ENCODE results near the gene SLC7A6. TPM values are rescaled to one million over a fixed set of nuclear protein-coding genes. Genes with fewer than 3 reads are reported as not detected.

Gene SLC7A6
- total RNA-seq, 1 experiment from 2014 or later, result 28.5 TPM

DNA sequence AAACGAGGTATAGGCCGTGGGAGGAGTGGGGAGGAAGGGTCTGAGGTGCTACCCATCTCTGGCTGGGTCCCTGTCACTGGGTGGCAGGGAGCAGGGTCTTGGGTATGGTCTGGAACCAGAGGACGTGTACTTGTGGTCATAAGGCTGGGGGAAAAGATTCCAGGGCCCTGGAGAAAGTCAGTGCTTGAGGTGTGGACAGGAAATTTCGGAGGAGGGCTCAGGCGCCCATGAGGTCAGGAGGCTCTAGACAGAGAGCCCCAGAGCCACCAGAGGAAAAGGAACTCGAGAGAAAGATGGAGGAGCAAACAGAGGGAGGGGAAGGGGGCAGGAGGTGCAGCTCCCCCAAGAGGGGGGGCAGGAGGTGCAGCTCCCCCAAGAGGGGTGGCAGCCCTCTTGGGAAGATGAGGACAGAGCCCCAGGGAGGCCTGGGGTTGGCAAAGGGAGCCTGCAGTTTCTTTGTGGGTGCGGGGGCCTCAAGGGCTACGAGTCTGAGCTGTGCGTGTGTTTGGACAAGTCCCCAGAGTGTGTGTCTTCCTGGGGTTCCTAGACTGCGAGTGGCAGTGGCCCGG, 683 bp upstream of the SLC7A6 start:
- ATAC-seq, result no peak
- Histone ChIP-seq H2AFZ (ENCODE audit: low read depth, low read length, poor library complexity, severe bottlenecking) (peak overlapping the region; percentile 32), H3K4me2 (ENCODE audit: low read length) (peak overlapping the region; percentile 89), H3K79me2 (ENCODE audit: insufficient read depth, low read length) (peaks cover 41% of the 10 kb centered on the region), H3K9me3 (ENCODE audit: control insufficient read depth in 1 of 2, insufficient read depth in 1 of 2, low read depth in 1 of 2, low read length in 2 of 2) (no peaks in the 10 kb centered on the region), H3K27me3 (ENCODE audit: insufficient read depth, low read length) (no peaks in the 10 kb centered on the region), H3K4me3 (replicated peaks in 1 of 2; ENCODE audit: low read depth in 1 of 2, low read length in 2 of 2) (peak overlapping the region; percentile 73 to 85), H3K9ac (ENCODE audit: low read length) (peak overlapping the region; percentile 88), H3K27ac (ENCODE audit: low read depth, low read length) (peak overlapping the region; percentile 91), H3K36me3 (ENCODE audit: control insufficient read depth in 1 of 2, insufficient read depth in 2 of 2, low read length in 2 of 2) (no peaks in the 10 kb centered on the region; a peak in 1 of 4 replicates), H3K9me2 (ENCODE audit: insufficient read depth) (no peaks in the 10 kb centered on the region), H3K4me1 (ENCODE audit: control insufficient read depth in 1 of 2, insufficient read depth in 2 of 2, low read length in 2 of 2) (peaks cover 25 to 33% of the 10 kb centered on the region in 2 experiments), H4K20me1 (ENCODE audit: insufficient read depth) (peaks cover 7% of the 10 kb centered on the region; the same call in 1 of the 2 replicates)
- intact Hi-C loops (cut with micrococcal nuclease), result no loop called here
- no peak for DNase-seq (ENCODE audit: low read depth, low spot score)
- POLR2A ChIA-PET, result interaction anchor here (0.6 to 1.6 kb wide), 9 partner anchors 9 to 1638 kb away, joined by 3 to 6 read pairs (median 3); partner anchors contain the start of genes PLA2G15, PRMT7 and SLC7A6OS
- BruUV-seq (replicated peaks), result no TSS peak
- RAD21 ChIA-PET (ENCODE audit: low non-redundant PET in 1 of 2, low total read pairs in 2 of 2, uncharacterized antibody in 2 of 2, unreplicated experiment in 2 of 2), result interaction anchor here (0.6 to 1.5 kb wide), 3 partner anchors 47 to 552 kb away, joined by 3 to 4 read pairs (median 3); partner anchors contain the start of genes PRMT7 (in 1 of the 2) and SLC7A6OS (in 1 of the 2)
- CTCF ChIA-PET, result interaction anchor here (0.6 to 5.2 kb wide), 19 partner anchors 9 to 603 kb away, joined by 3 to 54 read pairs (median 4); partner anchors contain the start of genes ACD, ESRP2, PLA2G15 and PRMT7
- TF ChIP-seq SP1 (IDR thresholded peaks at IDR 0.05; ENCODE audit: low read depth) (no peak), POLR2AphosphoS5 (IDR thresholded peaks at IDR 0.05; ENCODE audit: low read depth, low read length) (no peak), ZNF274 (IDR thresholded peaks at IDR 0.05; ENCODE audit: low read depth, low read length) (no peak), EZH2 (IDR thresholded peaks at IDR 0.05) (no peak), SRF (IDR thresholded peaks at IDR 0.05; ENCODE audit: low read depth) (no peak), SIN3A (IDR thresholded peaks at IDR 0.05; ENCODE audit: low read depth) (no peak), ZFX (IDR thresholded peaks at IDR 0.05) (no peak), POLR2A (IDR thresholded peaks at IDR 0.05; ENCODE audit: borderline replicate concordance, extremely low read depth, insufficient read depth, insufficient read length) (no peak), EGR1 (IDR thresholded peaks at IDR 0.05; ENCODE audit: low read depth) (no peak), JUND (IDR thresholded peaks at IDR 0.05) (no peak), YY1 (IDR thresholded peaks at IDR 0.05; ENCODE audit: extremely low read depth, insufficient replicate concordance, low read depth, low read length) (no peak), RAD21 (IDR thresholded peaks at IDR 0.05; ENCODE audit: low read depth) (no peak), FOSL1 (IDR thresholded peaks at IDR 0.05; ENCODE audit: low read depth) (no peak), EZH2phosphoT487 (IDR thresholded peaks at IDR 0.05; ENCODE audit: borderline replicate concordance) (no peak)
- TF ChIP-seq, protein P1, sequence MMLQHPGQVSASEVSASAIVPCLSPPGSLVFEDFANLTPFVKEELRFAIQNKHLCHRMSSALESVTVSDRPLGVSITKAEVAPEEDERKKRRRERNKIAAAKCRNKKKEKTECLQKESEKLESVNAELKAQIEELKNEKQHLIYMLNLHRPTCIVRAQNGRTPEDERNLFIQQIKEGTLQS (IDR thresholded peaks at IDR 0.05), result no peak
- TF ChIP-seq, protein P2, sequence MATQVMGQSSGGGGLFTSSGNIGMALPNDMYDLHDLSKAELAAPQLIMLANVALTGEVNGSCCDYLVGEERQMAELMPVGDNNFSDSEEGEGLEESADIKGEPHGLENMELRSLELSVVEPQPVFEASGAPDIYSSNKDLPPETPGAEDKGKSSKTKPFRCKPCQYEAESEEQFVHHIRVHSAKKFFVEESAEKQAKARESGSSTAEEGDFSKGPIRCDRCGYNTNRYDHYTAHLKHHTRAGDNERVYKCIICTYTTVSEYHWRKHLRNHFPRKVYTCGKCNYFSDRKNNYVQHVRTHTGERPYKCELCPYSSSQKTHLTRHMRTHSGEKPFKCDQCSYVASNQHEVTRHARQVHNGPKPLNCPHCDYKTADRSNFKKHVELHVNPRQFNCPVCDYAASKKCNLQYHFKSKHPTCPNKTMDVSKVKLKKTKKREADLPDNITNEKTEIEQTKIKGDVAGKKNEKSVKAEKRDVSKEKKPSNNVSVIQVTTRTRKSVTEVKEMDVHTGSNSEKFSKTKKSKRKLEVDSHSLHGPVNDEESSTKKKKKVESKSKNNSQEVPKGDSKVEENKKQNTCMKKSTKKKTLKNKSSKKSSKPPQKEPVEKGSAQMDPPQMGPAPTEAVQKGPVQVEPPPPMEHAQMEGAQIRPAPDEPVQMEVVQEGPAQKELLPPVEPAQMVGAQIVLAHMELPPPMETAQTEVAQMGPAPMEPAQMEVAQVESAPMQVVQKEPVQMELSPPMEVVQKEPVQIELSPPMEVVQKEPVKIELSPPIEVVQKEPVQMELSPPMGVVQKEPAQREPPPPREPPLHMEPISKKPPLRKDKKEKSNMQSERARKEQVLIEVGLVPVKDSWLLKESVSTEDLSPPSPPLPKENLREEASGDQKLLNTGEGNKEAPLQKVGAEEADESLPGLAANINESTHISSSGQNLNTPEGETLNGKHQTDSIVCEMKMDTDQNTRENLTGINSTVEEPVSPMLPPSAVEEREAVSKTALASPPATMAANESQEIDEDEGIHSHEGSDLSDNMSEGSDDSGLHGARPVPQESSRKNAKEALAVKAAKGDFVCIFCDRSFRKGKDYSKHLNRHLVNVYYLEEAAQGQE (IDR thresholded peaks at IDR 0.05; ENCODE audit: low read depth), result no peak
- TF ChIP-seq, protein P3, sequence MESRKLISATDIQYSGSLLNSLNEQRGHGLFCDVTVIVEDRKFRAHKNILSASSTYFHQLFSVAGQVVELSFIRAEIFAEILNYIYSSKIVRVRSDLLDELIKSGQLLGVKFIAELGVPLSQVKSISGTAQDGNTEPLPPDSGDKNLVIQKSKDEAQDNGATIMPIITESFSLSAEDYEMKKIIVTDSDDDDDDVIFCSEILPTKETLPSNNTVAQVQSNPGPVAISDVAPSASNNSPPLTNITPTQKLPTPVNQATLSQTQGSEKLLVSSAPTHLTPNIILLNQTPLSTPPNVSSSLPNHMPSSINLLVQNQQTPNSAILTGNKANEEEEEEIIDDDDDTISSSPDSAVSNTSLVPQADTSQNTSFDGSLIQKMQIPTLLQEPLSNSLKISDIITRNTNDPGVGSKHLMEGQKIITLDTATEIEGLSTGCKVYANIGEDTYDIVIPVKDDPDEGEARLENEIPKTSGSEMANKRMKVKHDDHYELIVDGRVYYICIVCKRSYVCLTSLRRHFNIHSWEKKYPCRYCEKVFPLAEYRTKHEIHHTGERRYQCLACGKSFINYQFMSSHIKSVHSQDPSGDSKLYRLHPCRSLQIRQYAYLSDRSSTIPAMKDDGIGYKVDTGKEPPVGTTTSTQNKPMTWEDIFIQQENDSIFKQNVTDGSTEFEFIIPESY (IDR thresholded peaks at IDR 0.05; ENCODE audit: extremely low read depth, insufficient replicate concordance, low read length), result no peak
- TF ChIP-seq, protein P4, sequence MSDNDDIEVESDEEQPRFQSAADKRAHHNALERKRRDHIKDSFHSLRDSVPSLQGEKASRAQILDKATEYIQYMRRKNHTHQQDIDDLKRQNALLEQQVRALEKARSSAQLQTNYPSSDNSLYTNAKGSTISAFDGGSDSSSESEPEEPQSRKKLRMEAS (IDR thresholded peaks at IDR 0.05), result no peak
- TF ChIP-seq, protein P5, sequence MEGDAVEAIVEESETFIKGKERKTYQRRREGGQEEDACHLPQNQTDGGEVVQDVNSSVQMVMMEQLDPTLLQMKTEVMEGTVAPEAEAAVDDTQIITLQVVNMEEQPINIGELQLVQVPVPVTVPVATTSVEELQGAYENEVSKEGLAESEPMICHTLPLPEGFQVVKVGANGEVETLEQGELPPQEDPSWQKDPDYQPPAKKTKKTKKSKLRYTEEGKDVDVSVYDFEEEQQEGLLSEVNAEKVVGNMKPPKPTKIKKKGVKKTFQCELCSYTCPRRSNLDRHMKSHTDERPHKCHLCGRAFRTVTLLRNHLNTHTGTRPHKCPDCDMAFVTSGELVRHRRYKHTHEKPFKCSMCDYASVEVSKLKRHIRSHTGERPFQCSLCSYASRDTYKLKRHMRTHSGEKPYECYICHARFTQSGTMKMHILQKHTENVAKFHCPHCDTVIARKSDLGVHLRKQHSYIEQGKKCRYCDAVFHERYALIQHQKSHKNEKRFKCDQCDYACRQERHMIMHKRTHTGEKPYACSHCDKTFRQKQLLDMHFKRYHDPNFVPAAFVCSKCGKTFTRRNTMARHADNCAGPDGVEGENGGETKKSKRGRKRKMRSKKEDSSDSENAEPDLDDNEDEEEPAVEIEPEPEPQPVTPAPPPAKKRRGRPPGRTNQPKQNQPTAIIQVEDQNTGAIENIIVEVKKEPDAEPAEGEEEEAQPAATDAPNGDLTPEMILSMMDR (IDR thresholded peaks at IDR 0.05 in 2 of 3, conservative IDR thresholded peaks at IDR 0.05 in 1 of 3; ENCODE audit: borderline replicate concordance in 1 of 3, insufficient read depth in 1 of 3, low read depth in 2 of 3, low read length in 2 of 3), result no peak

Measured in HCT116 (cell line).